Stimulated activated CD4-positive, alpha-beta T cell treated with anti-CD3 and anti-CD28 coated beads, Interleukin-1b, Interleukin-23, amount 100 ng/mL, for 4 hours (primary cell): ENCODE data around the gene KCTD2.

Experiments
- DNase-seq, 2 donors: peaks; one replicate each; pipeline ENCODE4 v3.0.0-alpha.2; 2020; ENCODE audit warnings: low read depth in 2 of 2

KCTD2 gene

GRCh38 chr17:75077496-75078283, 30.7 kb downstream of the KCTD2 start:
- DNase-seq: peak; percentile 6 to 40

- no peak for DNase-seq
These were observed 31.4 kb downstream of the KCTD2 start for GRCh38 chr17:75078284-75079022.

GRCh38 chr17:75079023-75079373, 32.0 kb downstream of the KCTD2 start:
- no peak for DNase-seq

- no peak for DNase-seq
These were observed 34.9 kb downstream of the KCTD2 start for GRCh38 chr17:75081611-75082540.

GRCh38 chr17:75082683-75083082, 35.7 kb downstream of the KCTD2 start:
- DNase-seq: no peak

GRCh38 chr17:75084039-75084660, 37.1 kb downstream of the KCTD2 start:
- no peak for DNase-seq

GRCh38 chr17:75086496-75087181, 39.6 kb downstream of the KCTD2 start:
- DNase-seq: no peak

GRCh38 chr17:75087182-75087557, 40.1 kb downstream of the KCTD2 start:
- no peak for DNase-seq

GRCh38 chr17:75087558-75088453, 40.8 kb downstream of the KCTD2 start, which contains the start of gene SLC16A5:
Gene SLC16A5, plus strand, starts transcription at chr17:75087954. Its CDS starts 5,683 bp downstream, at chr17:75093637.
- peak; percentile 12 to 31 for DNase-seq

GRCh38 chr17:75088465-75089417, 41.7 kb downstream of the KCTD2 start:
- DNase-seq: peak in 1 of 2 donors; percentile 4

- DNase-seq: no peak
These were observed 44.1 kb downstream of the KCTD2 start for GRCh38 chr17:75090871-75091854.

- DNase-seq: no peak
These were observed 44.9 kb downstream of the KCTD2 start for GRCh38 chr17:75091855-75092327.

- no peak for DNase-seq
These were observed 46.6 kb downstream of the KCTD2 start for GRCh38 chr17:75093548-75094158.

- DNase-seq: no peak
These were observed 47.9 kb downstream of the KCTD2 start for GRCh38 chr17:75094871-75095399.

GRCh38 chr17:75096082-75096625, 49.1 kb downstream of the KCTD2 start:
- DNase-seq: no peak

GRCh38 chr17:75097865-75098264, 50.8 kb downstream of the KCTD2 start:
- no peak for DNase-seq
